Measurements from ENCODE around the gene GIMAP8.
"Not testable (repeated sequence)": the region's sequence is repeated elsewhere in the genome, so short reads cannot be mapped to it uniquely, and the experiment has no call there.

GIMAP8 gene

GRCh38 chr7:150441524-150441923 is 8.9 kb upstream of the GIMAP8 start:
- DNase-seq = no peak

- DNase-seq = no peak
Measured at GRCh38 chr7:150442811-150443210, 7.6 kb upstream of the GIMAP8 start.

- no peak for DNase-seq
Measured at GRCh38 chr7:150443793-150444540, 6.5 kb upstream of the GIMAP8 start.

- DNase-seq = no peak
Measured at GRCh38 chr7:150444674-150445365, 5.6 kb upstream of the GIMAP8 start.

GRCh38 chr7:150446288-150446938 is 4.0 kb upstream of the GIMAP8 start:
- DNase-seq = no peak

GRCh38 chr7:150447966-150448788 is 2.3 kb upstream of the GIMAP8 start:
- DNase-seq = no peak

- peak; percentile 85 for DNase-seq
Measured at GRCh38 chr7:150448789-150449147, 1.7 kb upstream of the GIMAP8 start.

- no peak for DNase-seq
Measured at GRCh38 chr7:150449206-150449952, 1.1 kb upstream of the GIMAP8 start.

- DNase-seq = peak; percentile 61
Measured at GRCh38 chr7:150451097-150451793, 815 bp downstream of the GIMAP8 start.

GRCh38 chr7:150451833-150452461 is 1.5 kb downstream of the GIMAP8 start:
- peak; percentile 30 for DNase-seq

- DNase-seq = no peak
Measured at GRCh38 chr7:150453181-150453580, 2.8 kb downstream of the GIMAP8 start.

GRCh38 chr7:150453892-150454291 is 3.5 kb downstream of the GIMAP8 start:
- no peak for DNase-seq

- not testable (repeated sequence) for DNase-seq
Measured at GRCh38 chr7:150457064-150457463, 6.6 kb downstream of the GIMAP8 start.

GRCh38 chr7:150458235-150458634 is 7.8 kb downstream of the GIMAP8 start:
- DNase-seq = no peak

GRCh38 chr7:150458756-150459155 is 8.3 kb downstream of the GIMAP8 start:
- no peak for DNase-seq

GRCh38 chr7:150461520-150461919 is 11.1 kb downstream of the GIMAP8 start:
- no peak for DNase-seq

GRCh38 chr7:150462413-150462812 is 12.0 kb downstream of the GIMAP8 start:
- DNase-seq = no peak

GRCh38 chr7:150463461-150463860 is 13.0 kb downstream of the GIMAP8 start:
- DNase-seq = no peak

- DNase-seq = no peak
Measured at GRCh38 chr7:150464962-150465361, 14.5 kb downstream of the GIMAP8 start.

- DNase-seq = no peak
Measured at GRCh38 chr7:150465414-150465813, 15.0 kb downstream of the GIMAP8 start.

- no peak for DNase-seq
Measured at GRCh38 chr7:150466477-150466876, 16.0 kb downstream of the GIMAP8 start.

Measured in stimulated activated CD4-positive, alpha-beta T cell treated with anti-CD3 and anti-CD28 coated beads, Interleukin-4, amount 100 ng/mL, for 1 hour (primary cell).